HG03196 (cell line): ENCODE measurements around the gene CKS1B.
A peak's percentile ranks its signal among the peaks of the same experiment; 100 is the strongest.

ENCODE experiments used
- ATAC-seq: cut with Tn5 transposase; IDR thresholded peaks from one replicate; pipeline ENCODE4 v1.9.1; 2021; ENCODE audit not compliant: unreplicated experiment

Gene CKS1B

DNA sequence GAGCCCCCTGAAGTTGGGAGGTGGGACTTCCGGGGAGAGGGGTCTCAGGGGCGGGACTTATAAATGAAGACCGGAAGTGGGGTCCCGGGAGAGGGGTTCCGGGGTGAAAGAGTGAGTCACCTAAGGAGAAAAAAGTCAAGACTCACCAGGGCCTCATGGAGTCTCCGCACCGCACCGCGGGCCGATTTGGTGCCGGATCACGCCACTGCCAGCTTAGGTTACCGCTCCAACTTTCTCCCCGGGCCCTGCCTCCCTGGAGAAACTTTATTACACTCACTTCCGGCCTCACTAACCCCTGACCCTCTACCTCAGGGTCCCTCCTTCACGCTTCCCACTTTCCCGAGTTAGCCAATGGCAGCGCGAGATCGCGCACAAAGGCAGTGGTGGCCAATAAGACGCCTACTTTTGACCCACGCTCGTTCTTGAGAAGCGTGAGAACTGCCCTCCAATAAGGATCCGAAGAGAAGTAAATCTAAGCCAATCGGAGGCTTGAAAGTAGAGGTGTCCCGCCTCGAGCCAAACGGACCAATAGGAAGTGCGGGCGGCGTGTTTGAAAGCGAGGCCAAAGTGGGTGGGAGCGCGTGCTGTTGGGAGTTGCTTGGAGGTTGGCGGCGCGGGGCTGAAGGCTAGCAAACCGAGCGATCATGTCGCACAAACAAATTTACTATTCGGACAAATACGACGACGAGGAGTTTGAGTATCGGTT lies at the start of gene CKS1B:
TSS of gene CKS1B (plus strand) at position 580 of the 706 bp plus-strand sequence. CDS start at position 645, 65 bp downstream.
- ATAC-seq: peak; percentile 70

DNA sequence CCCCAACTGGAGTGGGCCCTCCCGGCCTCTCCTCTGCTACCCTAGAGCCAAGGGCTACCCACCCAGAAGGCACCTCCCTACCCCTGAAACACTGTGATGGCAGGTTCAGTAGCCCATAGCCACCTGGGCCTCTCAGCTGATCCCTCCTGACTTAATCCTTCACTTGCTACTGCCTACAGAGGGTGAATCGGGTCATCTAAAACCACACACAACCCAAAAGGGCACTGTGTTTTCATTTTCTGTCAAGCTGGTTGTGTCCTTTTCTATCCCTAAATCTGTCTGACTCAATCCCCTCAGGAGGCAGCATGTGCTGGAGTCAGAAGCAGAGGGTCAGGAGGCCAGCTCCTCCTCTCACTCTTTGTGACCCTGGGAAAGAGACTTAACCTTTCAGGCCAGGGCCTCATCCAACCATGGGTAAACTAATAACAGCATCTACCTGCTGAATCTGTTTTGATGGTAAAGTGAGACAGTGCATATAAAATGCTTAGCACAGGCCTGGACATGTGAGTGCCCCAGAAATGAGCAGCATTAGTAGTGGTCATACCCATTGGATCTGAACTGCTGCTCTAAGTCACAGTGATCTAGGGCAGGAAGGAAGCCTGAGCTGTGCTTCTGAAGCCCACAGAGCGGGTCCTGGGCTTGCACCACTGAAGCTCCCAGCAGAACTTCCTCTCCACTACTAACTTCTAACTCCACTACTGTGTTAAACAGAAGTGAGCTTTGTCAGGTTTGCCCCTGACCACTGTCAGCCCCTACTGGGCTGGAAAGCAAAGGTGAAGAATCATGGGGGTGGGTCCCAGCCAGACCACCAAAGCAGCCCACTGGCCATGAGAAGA lies 48.9 kb upstream of the CKS1B start:
- no peak for ATAC-seq

- no peak for ATAC-seq
These were observed 48.3 kb upstream of the CKS1B start for GRCh38 chr1:154926201-154926600.

DNA sequence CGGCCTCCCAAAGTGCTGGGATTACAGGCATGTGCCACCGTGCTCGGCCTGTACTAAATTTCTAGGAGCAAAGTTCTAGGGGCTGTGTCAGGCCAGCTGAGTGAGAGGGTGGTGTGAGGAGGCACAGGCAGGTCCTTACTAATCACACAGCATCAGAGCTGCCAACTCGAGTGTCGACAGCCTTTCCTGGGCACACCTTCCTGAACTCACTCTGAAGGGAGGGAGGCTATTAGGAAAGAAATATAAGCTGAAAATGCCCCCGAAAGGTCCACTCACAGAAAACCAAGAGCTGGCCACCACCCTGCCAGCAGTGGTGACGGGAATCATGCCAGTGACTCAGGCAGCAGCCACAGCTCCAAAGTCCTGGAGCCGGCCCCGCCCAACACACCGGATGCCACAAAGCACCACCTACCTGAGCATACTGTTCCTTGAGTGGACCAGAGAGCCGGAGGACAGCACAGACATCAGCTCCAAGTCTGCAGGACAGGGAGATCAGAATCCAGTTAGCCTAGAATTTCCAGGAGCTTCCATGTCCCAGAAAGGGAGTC lies 42.5 kb upstream of the CKS1B start:
- no peak for ATAC-seq

DNA sequence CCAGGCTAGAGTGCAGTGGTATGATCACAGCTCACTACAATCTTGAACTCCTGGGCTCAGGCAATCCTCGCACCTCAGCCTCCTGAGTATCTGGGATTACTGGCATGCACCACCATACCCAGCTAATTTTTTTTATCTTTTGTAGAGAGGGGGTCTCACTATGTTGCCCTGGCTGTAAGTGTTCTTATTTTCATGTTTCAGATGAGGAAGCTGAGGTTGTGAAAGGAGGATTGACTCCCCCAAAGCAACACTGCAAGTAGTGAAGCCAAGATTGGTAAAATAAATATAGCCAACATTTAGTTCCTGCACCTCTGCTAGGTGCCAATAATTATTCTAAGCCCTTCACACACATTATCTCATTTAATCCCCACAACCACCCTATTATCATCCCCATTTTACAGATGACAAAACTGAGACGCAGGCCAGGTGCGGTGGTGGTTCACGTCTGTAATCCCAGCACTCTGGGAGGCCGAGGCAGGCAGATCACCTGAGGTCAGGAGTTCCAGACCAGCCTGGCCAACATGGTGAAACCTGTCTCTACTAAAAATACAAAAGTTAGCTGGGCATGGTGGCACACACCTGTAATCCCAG lies 40.0 kb upstream of the CKS1B start:
- ATAC-seq: no peak

DNA sequence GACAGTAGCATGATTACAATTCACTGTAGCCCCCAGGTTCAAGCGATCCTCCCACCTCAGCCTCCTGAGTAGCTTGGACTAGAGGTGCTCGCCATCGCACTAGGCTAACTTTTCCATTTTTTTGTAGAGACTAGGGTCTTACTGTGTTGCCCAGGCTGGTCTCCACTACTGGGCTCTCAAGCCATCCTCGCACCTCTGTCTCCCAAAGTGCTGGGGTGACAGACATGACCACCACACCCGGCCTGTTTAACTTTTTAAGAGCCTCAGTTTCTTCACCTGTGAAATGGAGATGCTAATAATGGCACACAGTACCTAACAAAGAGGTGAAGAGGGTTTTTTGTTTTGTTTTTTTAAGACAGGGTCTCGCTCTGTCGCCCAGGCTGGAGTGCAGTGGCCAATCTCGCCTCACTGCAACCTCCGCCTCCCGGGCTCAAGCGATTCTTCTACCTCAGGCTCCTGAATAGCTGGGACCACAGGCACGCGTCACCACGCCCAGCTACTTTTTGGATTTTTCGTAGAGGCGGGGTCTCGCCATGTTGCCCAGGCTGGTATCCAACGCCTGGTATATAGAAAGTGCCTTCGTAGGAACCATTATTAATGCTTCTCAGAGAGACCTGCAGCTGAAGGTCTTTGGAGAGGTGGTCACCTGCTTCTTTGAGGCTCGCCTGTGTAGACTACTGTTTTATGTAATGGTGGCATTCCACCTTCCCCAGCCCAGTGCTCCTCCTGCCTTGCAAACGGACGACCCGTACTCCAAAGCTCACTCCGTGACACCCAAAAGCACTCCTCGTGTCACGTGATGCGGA lies 38.5 kb upstream of the CKS1B start:
- no peak for ATAC-seq

DNA sequence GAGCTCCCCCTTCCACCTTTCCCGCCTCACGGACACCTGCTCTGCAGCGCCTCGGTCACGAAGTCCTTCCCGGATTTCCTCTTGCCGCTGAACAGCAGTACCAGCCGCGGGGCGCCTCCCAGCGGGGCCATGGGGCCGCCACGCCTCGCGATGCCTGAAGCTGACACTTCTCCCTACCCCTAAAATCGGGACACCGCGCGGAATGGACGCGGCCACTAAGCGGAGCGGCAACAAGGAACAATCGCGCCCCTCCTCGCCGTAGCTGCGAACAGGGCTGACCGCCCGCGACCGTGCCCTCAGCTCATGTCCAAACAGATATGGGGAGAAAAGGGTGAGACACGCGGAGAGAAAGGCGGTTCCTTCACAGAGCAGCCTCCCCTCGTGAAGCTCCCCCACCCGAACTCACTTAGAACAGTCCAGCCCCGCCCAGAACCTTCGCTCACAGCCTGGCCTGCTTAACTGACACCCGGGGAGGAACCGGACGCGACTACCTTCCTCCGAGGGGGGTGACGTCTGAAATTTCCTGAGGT lies 37.9 kb upstream of the CKS1B start, which contains the start of gene PMVK:
TSS of gene PMVK (minus strand) at position 165 of the 530 bp plus-strand sequence. CDS start at position 131, 34 bp downstream.
- ATAC-seq: peak; percentile 74

GRCh38 chr1:154937085-154937987 lies 37.1 kb upstream of the CKS1B start:
- ATAC-seq: peak; percentile 55

- ATAC-seq: no peak
These were observed 36.5 kb upstream of the CKS1B start for GRCh38 chr1:154937988-154938386.

GRCh38 chr1:154938604-154939399 lies 35.7 kb upstream of the CKS1B start:
- no peak for ATAC-seq

DNA sequence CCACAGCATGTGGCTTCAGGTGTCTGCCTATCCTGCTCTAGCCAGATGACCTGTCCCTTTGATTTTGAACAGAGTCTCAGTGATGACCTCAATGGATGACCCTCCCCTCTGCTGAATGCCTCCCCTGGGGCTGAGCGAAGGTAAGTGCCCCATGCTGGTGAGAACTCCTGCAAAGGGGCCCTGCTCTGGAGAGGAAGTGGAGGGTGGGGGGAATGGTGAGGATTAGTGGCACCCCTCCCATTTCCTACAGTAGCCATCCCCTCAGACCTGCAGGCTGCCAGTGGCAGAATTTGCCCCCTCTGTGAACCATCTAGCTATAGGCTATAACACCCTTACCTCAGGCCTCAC lies 34.3 kb upstream of the CKS1B start:
- ATAC-seq: no peak

- ATAC-seq: no peak
These were observed 33.8 kb upstream of the CKS1B start for GRCh38 chr1:154940651-154941194.

- ATAC-seq: no peak
These were observed 33.0 kb upstream of the CKS1B start for GRCh38 chr1:154941333-154942013.

GRCh38 chr1:154943649-154944400 lies 30.7 kb upstream of the CKS1B start:
- ATAC-seq: no peak

- no peak for ATAC-seq
These were observed 29.9 kb upstream of the CKS1B start for GRCh38 chr1:154944401-154945159.
